PC-3 (cell line): ENCODE results near the gene RETREG1.

Experiments
- EZH2 ChIP-seq: fragments of 300-600 bp; sonication (generic); IDR thresholded peaks from one replicate; pipeline ENCODE4 v1.6.1; 2017; ENCODE audit warnings: antibody characterized with exemption, mild to moderate bottlenecking, low read length; ENCODE audit not compliant: unreplicated experiment
- TF ChIP-seq, protein P1 (sequence below): fragments of 300-600 bp; sonication (generic); conservative IDR thresholded peaks from 2 replicates; pipeline ENCODE4 v1.5.1; 2017; ENCODE audit warnings: antibody characterized with exemption, low read depth, mild to moderate bottlenecking, low read length

GRCh38 chr5:16570121-16570815, 46.5 kb downstream of the RETREG1 start:
- TF ChIP-seq EZH2: no peak
- TF ChIP-seq, protein P1, sequence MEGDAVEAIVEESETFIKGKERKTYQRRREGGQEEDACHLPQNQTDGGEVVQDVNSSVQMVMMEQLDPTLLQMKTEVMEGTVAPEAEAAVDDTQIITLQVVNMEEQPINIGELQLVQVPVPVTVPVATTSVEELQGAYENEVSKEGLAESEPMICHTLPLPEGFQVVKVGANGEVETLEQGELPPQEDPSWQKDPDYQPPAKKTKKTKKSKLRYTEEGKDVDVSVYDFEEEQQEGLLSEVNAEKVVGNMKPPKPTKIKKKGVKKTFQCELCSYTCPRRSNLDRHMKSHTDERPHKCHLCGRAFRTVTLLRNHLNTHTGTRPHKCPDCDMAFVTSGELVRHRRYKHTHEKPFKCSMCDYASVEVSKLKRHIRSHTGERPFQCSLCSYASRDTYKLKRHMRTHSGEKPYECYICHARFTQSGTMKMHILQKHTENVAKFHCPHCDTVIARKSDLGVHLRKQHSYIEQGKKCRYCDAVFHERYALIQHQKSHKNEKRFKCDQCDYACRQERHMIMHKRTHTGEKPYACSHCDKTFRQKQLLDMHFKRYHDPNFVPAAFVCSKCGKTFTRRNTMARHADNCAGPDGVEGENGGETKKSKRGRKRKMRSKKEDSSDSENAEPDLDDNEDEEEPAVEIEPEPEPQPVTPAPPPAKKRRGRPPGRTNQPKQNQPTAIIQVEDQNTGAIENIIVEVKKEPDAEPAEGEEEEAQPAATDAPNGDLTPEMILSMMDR: no peak
